GM20000 (cell line): ENCODE results near the gene FXYD7.

Experiments
- DNase-seq: peaks from one replicate; pipeline ENCODE4 v3.0.0; 2012; ENCODE audit warnings: low spot score
- TF ChIP-seq, protein P1 (sequence below): IDR thresholded peaks from 2 replicates; pipeline ENCODE4 v1.5.1; 2012; ENCODE audit warnings: mild to moderate bottlenecking, control low read depth; ENCODE audit errors: extremely low read depth, missing control alignments

Gene FXYD7

GRCh38 chr19:35143818-35144217, 763 bp downstream of the FXYD7 start:
- TF ChIP-seq, protein P1, sequence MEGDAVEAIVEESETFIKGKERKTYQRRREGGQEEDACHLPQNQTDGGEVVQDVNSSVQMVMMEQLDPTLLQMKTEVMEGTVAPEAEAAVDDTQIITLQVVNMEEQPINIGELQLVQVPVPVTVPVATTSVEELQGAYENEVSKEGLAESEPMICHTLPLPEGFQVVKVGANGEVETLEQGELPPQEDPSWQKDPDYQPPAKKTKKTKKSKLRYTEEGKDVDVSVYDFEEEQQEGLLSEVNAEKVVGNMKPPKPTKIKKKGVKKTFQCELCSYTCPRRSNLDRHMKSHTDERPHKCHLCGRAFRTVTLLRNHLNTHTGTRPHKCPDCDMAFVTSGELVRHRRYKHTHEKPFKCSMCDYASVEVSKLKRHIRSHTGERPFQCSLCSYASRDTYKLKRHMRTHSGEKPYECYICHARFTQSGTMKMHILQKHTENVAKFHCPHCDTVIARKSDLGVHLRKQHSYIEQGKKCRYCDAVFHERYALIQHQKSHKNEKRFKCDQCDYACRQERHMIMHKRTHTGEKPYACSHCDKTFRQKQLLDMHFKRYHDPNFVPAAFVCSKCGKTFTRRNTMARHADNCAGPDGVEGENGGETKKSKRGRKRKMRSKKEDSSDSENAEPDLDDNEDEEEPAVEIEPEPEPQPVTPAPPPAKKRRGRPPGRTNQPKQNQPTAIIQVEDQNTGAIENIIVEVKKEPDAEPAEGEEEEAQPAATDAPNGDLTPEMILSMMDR, result no peak
- DNase-seq, result no peak

GRCh38 chr19:35144259-35144599, 1.2 kb downstream of the FXYD7 start:
- TF ChIP-seq, protein P1, result no peak

DNA sequence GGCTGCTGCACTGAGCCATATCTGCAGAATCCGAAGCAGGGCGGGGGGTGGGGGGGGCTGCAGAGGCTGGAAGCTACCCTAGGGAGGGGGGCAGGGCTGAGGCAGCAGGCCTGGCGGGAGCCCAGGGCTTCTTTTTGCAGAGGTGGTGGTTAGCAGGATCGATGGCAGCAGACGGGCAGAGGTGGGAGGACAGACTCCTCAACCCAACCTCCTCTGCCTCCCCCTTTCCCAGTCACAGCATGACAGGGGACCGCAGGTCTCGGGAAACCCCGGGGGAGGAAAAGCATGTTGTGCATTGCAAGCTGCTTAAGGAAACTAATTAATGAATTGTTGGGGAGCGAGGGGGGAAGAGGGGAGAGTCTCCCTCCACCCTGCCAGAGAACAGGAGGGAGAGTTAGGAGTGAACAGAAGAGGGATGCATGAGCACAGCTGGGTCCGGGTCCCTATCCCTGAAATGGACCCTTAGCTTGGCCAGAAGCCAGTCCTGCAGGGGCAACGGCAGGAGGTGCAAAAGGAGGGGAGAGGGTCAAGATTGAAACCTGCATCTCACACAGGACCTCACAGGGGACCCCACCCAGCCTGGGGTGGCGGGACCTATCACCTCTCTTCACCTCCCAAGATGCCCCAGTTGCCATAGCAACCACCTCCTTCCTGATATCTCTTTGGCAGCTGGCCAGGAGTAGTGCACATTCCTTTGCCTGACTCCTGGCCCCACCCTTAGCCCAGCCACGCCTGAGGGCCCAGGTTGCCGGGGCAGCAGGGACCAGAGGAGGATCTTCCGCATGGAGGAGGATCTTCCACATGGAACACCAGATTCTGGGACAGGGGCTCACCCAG, 1.8 kb downstream of the FXYD7 start:
- TF ChIP-seq, protein P1, result no peak
- no peak for DNase-seq

More at GRCh38 chr19:35144259-35144599, 1.2 kb downstream of the FXYD7 start:
- no peak for DNase-seq

DNA sequence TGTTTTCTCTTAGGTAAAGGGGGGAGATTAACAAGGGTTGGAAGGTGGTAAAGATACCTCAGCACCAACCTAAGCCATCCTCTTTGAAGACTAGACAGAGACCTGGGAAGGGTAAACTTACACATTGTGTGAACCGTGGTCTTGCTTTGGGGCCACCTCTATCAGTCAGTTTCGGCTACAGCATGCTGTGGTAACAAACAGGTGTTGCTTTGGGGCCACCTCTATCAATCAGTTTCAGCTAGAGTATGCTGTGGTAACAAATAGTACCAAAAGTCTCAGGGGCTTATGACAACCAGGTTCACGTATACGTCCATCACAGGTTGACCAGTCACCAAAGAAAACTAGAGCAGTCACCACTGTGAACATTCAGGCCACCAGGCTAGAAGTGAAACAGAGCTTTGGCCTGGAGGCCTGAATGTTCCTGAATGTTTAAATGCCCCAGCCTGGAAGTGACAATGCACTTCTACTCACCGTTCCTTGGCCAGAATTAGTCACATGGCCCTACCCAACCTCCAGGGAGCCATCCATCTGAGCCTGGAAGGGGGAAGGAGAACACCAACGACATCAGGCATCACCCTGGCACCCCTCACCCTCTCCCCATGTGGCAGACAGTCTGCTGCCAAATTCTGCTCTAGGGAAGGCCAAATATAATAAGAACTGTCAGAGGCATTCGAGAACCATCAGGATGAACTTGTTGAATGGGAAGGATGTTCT, 3.8 kb downstream of the FXYD7 start:
- DNase-seq, result no peak
- TF ChIP-seq, protein P1, result no peak

- TF ChIP-seq, protein P1, result no peak
- no peak for DNase-seq
These were observed 6.4 kb downstream of the FXYD7 start for GRCh38 chr19:35149463-35149862.

DNA sequence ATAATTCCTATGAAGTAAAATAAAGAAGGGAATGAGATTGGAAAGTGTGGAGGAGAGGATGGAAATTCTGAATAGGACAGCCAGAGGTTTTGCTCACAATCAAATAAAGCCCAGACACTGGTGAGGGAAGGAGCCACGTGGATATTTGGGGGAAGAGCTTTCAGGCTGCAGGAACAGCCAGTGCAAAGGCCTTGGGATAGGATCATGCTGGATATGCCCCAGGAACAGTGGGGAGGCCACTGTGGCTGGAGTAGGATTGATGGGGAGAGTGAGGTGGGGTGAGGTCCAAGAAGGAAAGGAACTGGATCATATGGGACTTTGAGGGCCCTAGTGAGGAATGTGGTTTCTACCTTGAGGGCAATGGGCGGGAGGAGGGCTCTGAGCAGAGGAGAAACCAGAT, 7.4 kb downstream of the FXYD7 start:
- DNase-seq, result no peak
- TF ChIP-seq, protein P1, result no peak
